MCF 10A (cell line): ENCODE results near the gene PRPS1. TPM values are rescaled to one million over a fixed set of nuclear protein-coding genes. Genes with fewer than 3 reads are reported as not detected.

ENCODE experiments used
- BruUV-seq: library from RNA; stranded (reverse); fragments of 400-500 nt; replicated peaks from 2 replicates; lab custom pipeline; 2021; lab: Mats Ljungman, UMichigan
- CTCF ChIA-PET: fragments of 300-600 bp; sonication (Branson Sonifier 250); formaldehyde crosslinking; extraction: SDS; loops from one replicate; lab custom pipeline; 2021; ENCODE audit warnings: antibody characterized with exemption, inconsistent platforms; lab: Yijun Ruan, JAX
- POLR2A ChIA-PET: fragments of 300-600, 350-650 bp; sonication (Branson Sonifier 250); formaldehyde crosslinking; extraction: SDS; loops from one replicate; lab custom pipeline; 2020; ENCODE audit warnings: antibody characterized with exemption, inconsistent platforms; lab: Yijun Ruan, JAX
- DNase-seq: peaks from one replicate; pipeline ENCODE4 v3.0.0-alpha.2; 2018; ENCODE audit not compliant: unreplicated experiment
- H3K27ac Mint-ChIP-seq: one replicate; pipeline ENCODE4 v1.8.0; 2022; ENCODE audit warnings: mild to moderate bottlenecking, low read depth, mixed read lengths; ENCODE audit not compliant: unreplicated experiment
- H3K27me3 Mint-ChIP-seq: one replicate; pipeline ENCODE4 v1.8.0; 2022; ENCODE audit warnings: mixed read lengths; ENCODE audit not compliant: insufficient read depth, unreplicated experiment
- H3K36me3 Mint-ChIP-seq: one replicate; pipeline ENCODE4 v1.8.0; 2022; ENCODE audit warnings: mild to moderate bottlenecking, moderate library complexity, mixed read lengths; ENCODE audit not compliant: insufficient read depth, unreplicated experiment
- H3K4me1 Mint-ChIP-seq: one replicate; pipeline ENCODE4 v1.8.0; 2022; ENCODE audit warnings: mixed read lengths; ENCODE audit not compliant: insufficient read depth, unreplicated experiment
- H3K4me3 Mint-ChIP-seq: one replicate; pipeline ENCODE4 v1.8.0; 2022; ENCODE audit warnings: mild to moderate bottlenecking, moderate library complexity, mixed read lengths; ENCODE audit not compliant: unreplicated experiment
- H3K9me3 Mint-ChIP-seq: one replicate; pipeline ENCODE4 v1.8.0; 2022; ENCODE audit warnings: mixed read lengths; ENCODE audit not compliant: unreplicated experiment
- CTCF ChIP-seq: fragments of 200-600 bp; IDR thresholded peaks from one replicate; pipeline ENCODE4 v1.8.0; 2022; ENCODE audit warnings: antibody characterized with exemption, mild to moderate bottlenecking; ENCODE audit not compliant: unreplicated experiment
- intact Hi-C: fragments of 100-400 bp; cut with micrococcal nuclease; formaldehyde crosslinking; loops from 2 replicates; pipeline ENCODE4 v1.14.1; 2022
- total RNA-seq: library from RNA; stranded (reverse); gene quantifications from 2 replicates; pipeline ENCODE4 v1.2.3, GENCODE V29; 2022

The PRPS1 gene
- total RNA-seq, 1 experiment from 2014 or later, result 27.9 TPM

DNA sequence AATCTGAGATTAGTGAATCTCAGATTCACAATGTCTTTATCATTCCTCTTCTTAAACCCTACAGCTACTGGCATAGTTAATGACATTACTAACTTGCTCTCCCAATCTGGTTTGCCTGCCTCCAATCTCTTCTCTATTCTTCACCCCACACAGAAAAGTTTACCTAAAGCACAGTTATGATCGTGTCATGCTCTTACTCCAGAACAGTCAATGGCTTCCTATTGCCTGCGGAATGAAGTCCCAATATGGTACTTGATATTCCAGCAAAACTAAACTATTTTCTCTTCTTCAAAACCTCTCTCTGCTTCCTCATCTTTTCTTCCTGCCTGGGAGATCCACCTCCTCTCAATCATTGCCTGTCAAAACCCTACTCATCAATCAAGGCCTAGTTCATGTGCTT lies 3.4 kb upstream of the PRPS1 start:
- POLR2A ChIA-PET, result no interaction called here
- intact Hi-C loops, result loop anchor here (5.0 kb wide), 1 partner anchor 88 kb away; no protein-coding TSS in a partner anchor
- no TSS peak for BruUV-seq

DNA sequence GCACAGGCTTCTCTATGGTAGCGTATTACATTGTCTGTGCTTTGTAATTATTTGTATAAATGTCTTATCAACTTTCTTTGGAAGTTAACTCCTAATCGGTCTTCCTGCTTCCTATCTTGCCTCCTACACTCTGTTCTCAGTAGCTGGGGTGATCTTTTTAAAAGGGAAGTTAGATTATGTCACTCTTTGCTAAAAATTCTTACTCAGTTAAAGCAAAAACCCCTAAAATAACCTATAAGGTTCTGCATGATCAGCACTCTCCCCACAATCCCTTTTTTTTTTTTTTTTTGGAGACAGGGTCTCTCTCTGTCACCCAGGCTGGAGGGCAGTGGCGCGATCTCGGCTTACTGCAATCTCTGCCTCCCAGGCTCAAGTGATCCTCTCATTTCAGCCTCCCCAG lies 2.6 kb upstream of the PRPS1 start:
- TF ChIP-seq CTCF, result no peak
- Mint-ChIP-seq H3K27ac (no peak overlapping the region), H3K27me3 (peaks cover 62% of the 10 kb centered on the region), H3K9me3 (no peaks in the 10 kb centered on the region), H3K4me1 (no peaks in the 10 kb centered on the region), H3K4me3 (no peak overlapping the region), H3K36me3 (no peaks in the 10 kb centered on the region)
- ChIA-PET CTCF (no interaction called here), POLR2A (no interaction called here)
- BruUV-seq, result no TSS peak
- no peak for DNase-seq
- intact Hi-C loops, result loop anchor here (5.0 kb wide), 1 partner anchor 88 kb away; no protein-coding TSS in a partner anchor

More for the DNA sequence above, 3.4 kb upstream of the PRPS1 start:
- no peaks in the 10 kb centered on the region for H3K36me3 Mint-ChIP-seq
- H3K27me3 Mint-ChIP-seq, result peaks cover 62% of the 10 kb centered on the region
- CTCF ChIA-PET, result interaction anchor here (1.1 kb wide), 1 partner anchor 35 kb away, joined by 3 read pairs; no protein-coding TSS in a partner anchor
- H3K4me3 Mint-ChIP-seq, result no peak overlapping the region
- TF ChIP-seq CTCF, result no peak
- H3K4me1 Mint-ChIP-seq, result no peaks in the 10 kb centered on the region
- no peak overlapping the region for H3K27ac Mint-ChIP-seq
- no peak for DNase-seq
- H3K9me3 Mint-ChIP-seq, result no peaks in the 10 kb centered on the region

GRCh38 chrX:107626481-107626880 lies 1.8 kb upstream of the PRPS1 start:
- Mint-ChIP-seq H3K27ac (no peak overlapping the region), H3K27me3 (peaks cover 61% of the 10 kb centered on the region), H3K9me3 (no peaks in the 10 kb centered on the region), H3K4me3 (no peak overlapping the region), H3K4me1 (no peaks in the 10 kb centered on the region), H3K36me3 (no peaks in the 10 kb centered on the region)
- intact Hi-C loops, result loop anchor here (5.0 kb wide), 1 partner anchor 89 kb away; no protein-coding TSS in a partner anchor
- TF ChIP-seq CTCF, result no peak
- BruUV-seq, result no TSS peak
- ChIA-PET CTCF (interaction anchor here (0.7 kb wide), 1 partner anchor 163 kb away, joined by 3 read pairs; no protein-coding TSS in a partner anchor), POLR2A (interaction anchor here (1.8 kb wide), 1 partner anchor 11 kb away, joined by 3 read pairs; no protein-coding TSS in a partner anchor)
- no peak for DNase-seq

- ChIA-PET POLR2A (interaction anchor here (1.8 kb wide), 1 partner anchor 12 kb away, joined by 3 read pairs; no protein-coding TSS in a partner anchor), CTCF (interaction anchor here (0.7 kb wide), 1 partner anchor 163 kb away, joined by 3 read pairs; no protein-coding TSS in a partner anchor)
- Mint-ChIP-seq H3K27me3 (peaks cover 57% of the 10 kb centered on the region), H3K27ac (no peak overlapping the region), H3K36me3 (no peaks in the 10 kb centered on the region), H3K4me3 (no peak overlapping the region), H3K9me3 (no peaks in the 10 kb centered on the region), H3K4me1 (no peaks in the 10 kb centered on the region)
- TF ChIP-seq CTCF, result no peak
- BruUV-seq, result no TSS peak
- intact Hi-C loops, result loop anchor here (5.0 kb wide), 1 partner anchor 90 kb away; no protein-coding TSS in a partner anchor
- DNase-seq, result no peak
These were observed 1.4 kb upstream of the PRPS1 start for GRCh38 chrX:107626916-107627315.
